ENCODE data around the gene NFIX.

NFIX gene

GRCh38 chr19:13023656-13024055, 28.4 kb downstream of the NFIX start:
- DNase-seq, result no peak

GRCh38 chr19:13024126-13024950, 29.1 kb downstream of the NFIX start:
- DNase-seq, result peak; percentile 23

GRCh38 chr19:13024951-13025697, 29.8 kb downstream of the NFIX start:
- DNase-seq, result no peak

GRCh38 chr19:13025819-13026456, 30.7 kb downstream of the NFIX start:
- DNase-seq, result no peak

- peak; percentile 44 for DNase-seq
Observed at GRCh38 chr19:13026462-13027370, 31.4 kb downstream of the NFIX start.

GRCh38 chr19:13027557-13027956, 32.3 kb downstream of the NFIX start:
- no peak for DNase-seq

GRCh38 chr19:13028027-13028426, 32.8 kb downstream of the NFIX start:
- no peak for DNase-seq

- DNase-seq, result no peak
Observed at GRCh38 chr19:13029301-13029880, 34.1 kb downstream of the NFIX start.

- DNase-seq, result no peak
Observed at GRCh38 chr19:13029893-13030292, 34.6 kb downstream of the NFIX start.

- no peak for DNase-seq
Observed at GRCh38 chr19:13031917-13032623, 36.8 kb downstream of the NFIX start.

GRCh38 chr19:13032837-13033236, 37.6 kb downstream of the NFIX start:
- no peak for DNase-seq

- DNase-seq, result no peak
Observed at GRCh38 chr19:13033244-13033643, 38.0 kb downstream of the NFIX start.

- DNase-seq, result no peak
Observed at GRCh38 chr19:13033819-13034611, 38.7 kb downstream of the NFIX start.

GRCh38 chr19:13034636-13035035, 39.4 kb downstream of the NFIX start:
- no peak for DNase-seq

GRCh38 chr19:13035820-13036365, 40.6 kb downstream of the NFIX start:
- DNase-seq, result no peak

- peak; percentile 49 for DNase-seq
Observed at GRCh38 chr19:13036366-13036976, 41.2 kb downstream of the NFIX start.

- no peak for DNase-seq
Observed at GRCh38 chr19:13037161-13037560, 41.9 kb downstream of the NFIX start.

GRCh38 chr19:13037731-13038130, 42.5 kb downstream of the NFIX start:
- DNase-seq, result no peak

GRCh38 chr19:13038306-13039210, 43.3 kb downstream of the NFIX start:
- DNase-seq, result no peak
